Limb (tissue), 2 donors: ENCODE results near the gene CNGA1.

Experiments
- DNase-seq, 2 donors: peaks; one replicate each; pipeline ENCODE4 v3.0.0-alpha.2; 2016; ENCODE audit errors: extremely low spot score in 2 of 2

CNGA1 gene

GRCh38 chr4:47913330-47913729, 103.2 kb downstream of the CNGA1 start:
- no peak for DNase-seq

DNA sequence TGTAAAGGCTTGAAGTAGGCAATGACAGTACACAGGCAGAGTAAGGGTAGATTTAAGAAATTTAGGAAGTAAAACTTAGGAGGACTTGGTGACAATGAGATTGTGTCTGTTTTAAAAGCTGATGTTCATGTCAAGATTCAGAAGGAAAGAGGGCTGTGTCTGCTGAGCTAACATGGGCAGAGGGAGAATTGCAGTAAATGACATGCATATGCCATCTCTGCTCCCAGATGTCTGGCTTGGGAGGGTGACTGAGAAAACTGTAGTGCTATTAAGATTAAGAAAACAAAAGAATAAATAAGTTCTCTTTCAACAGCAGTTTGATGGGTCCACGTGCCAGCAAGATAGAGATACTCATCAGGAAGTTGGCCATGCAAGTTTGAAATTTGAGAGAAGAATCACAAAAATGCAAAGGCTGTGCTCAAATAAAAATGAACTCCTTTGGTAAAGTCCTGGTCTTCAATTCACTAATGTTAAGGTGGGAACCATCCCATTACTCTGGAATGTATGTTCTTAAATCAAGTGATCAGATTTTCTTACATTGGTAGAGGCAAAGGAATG, 109.3 kb downstream of the CNGA1 start:
- no peak for DNase-seq

DNA sequence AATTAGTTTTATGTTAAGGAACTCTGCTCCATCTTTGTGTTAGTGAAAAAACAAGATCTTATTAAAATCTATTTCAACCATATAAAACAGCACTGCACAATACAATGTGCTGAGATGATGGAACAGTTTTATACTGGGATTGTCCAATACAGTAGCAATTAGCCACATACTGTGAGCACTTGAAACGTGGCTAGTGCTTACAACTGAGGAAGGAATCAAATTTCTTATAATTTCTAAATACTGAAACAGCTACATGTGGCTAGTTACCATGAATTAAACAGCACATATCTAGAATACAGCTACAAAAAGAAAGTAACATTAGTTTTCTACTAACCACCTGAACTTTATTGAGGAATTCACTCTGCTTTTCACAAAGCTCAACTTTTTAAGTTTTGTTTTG, 116.8 kb downstream of the CNGA1 start:
- DNase-seq: no peak

GRCh38 chr4:47891928-47892327, 124.6 kb downstream of the CNGA1 start:
- no peak for DNase-seq
